ENCODE data around the gene ATP8A2.

The ATP8A2 gene

DNA sequence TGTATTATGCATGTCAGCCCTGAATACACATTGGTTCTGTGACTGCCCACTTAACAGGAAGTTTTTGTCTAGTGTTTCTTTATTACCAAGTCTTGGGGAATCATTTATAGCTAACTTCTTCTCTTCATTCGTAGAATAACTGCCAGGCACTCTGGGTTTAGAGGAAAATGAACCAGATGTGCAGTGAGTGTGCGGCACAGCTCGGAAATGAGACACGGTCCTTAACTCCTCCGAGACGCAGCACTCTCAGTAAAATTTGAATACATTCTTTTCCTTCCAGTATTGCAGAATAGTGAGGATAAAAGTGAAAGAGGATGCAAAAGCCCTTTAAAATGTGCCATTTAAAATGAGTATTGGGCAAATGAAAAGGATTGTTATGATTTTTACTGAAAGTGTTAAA, 29.2 kb downstream of the ATP8A2 start:
- TF ChIP-seq, protein P1, sequence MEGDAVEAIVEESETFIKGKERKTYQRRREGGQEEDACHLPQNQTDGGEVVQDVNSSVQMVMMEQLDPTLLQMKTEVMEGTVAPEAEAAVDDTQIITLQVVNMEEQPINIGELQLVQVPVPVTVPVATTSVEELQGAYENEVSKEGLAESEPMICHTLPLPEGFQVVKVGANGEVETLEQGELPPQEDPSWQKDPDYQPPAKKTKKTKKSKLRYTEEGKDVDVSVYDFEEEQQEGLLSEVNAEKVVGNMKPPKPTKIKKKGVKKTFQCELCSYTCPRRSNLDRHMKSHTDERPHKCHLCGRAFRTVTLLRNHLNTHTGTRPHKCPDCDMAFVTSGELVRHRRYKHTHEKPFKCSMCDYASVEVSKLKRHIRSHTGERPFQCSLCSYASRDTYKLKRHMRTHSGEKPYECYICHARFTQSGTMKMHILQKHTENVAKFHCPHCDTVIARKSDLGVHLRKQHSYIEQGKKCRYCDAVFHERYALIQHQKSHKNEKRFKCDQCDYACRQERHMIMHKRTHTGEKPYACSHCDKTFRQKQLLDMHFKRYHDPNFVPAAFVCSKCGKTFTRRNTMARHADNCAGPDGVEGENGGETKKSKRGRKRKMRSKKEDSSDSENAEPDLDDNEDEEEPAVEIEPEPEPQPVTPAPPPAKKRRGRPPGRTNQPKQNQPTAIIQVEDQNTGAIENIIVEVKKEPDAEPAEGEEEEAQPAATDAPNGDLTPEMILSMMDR (conservative IDR thresholded peaks at IDR 0.05; ENCODE audit: control insufficient read depth, insufficient read depth, low read depth, low read length), result no peak
- DNase-seq (ENCODE audit: low read depth), result no peak

DNA sequence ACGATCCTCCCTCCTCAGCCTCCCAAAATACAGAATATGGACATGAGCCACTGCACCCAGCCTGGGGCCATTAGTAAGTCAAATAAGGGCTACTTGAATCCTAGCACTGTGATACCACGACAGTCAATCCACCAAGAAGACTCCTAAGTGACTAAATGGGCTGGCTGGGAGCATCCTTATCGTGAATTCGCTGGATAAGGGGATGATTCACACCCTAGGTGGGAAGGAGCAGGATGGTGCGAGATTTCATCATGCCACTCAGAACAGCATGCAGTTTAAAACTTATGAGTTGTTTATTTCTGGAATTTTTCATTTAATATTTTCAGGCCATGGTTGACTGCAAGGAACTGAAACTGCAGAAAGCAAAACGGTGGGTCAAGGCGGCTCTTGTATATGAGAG, 30.2 kb downstream of the ATP8A2 start:
- TF ChIP-seq, protein P1 (conservative IDR thresholded peaks at IDR 0.05; ENCODE audit: control insufficient read depth, insufficient read depth, low read depth, low read length), result no peak
- DNase-seq (ENCODE audit: low read depth), result no peak

More for the DNA sequence above, 29.2 kb downstream of the ATP8A2 start:
- no peak overlapping the region for H3K4me3 ChIP-seq (ENCODE audit: control insufficient read depth, low read depth, low read length)

DNA sequence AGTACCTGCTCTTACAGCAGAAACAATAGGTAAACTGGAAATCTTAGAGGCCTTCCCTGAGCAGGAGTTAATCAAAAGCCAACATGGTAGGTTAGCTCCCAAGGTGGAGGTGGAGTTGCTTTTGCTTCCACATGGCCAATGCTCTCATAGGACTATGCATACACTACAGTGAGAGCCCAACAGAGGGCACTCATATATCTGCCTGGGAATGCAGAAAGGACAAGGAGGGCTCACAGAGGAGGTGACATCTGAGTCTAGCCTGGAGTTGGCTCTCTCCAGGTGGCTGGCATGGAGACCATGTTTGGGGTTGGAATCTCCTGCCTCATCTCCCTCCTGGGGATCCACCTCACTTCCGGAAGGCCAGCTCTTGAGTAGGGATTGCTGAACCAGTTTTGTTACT, 34.6 kb downstream of the ATP8A2 start:
- DNase-seq (ENCODE audit: low read depth), result no peak
- no peak overlapping the region for H3K4me3 ChIP-seq (ENCODE audit: control insufficient read depth, low read depth, low read length)
- TF ChIP-seq, protein P1 (conservative IDR thresholded peaks at IDR 0.05; ENCODE audit: control insufficient read depth, insufficient read depth, low read depth, low read length), result no peak

More for the DNA sequence above, 30.2 kb downstream of the ATP8A2 start:
- no peak overlapping the region for H3K4me3 ChIP-seq (ENCODE audit: control insufficient read depth, low read depth, low read length)

DNA sequence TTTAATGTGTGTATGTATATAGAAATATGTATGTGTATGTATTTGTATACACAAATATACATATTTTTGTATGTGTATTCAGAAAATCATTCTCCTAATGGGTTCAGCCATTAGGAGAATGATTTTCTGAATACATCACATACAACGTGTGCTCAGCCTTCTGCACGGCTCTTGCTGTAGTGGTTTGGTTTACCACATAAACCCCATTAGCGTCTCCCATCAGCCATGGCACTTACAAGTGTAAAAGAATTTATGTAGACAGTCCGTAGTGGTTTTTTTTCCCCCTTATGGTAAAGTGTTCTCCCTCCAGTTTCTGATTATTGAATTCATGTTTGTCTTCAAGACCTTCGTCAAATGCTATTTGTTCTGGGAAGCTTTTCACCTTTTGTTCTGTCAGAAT, 38.2 kb downstream of the ATP8A2 start:
- no peak for DNase-seq (ENCODE audit: low read depth)
- H3K4me3 ChIP-seq (ENCODE audit: control insufficient read depth, low read depth, low read length), result no peak overlapping the region
- TF ChIP-seq, protein P1 (conservative IDR thresholded peaks at IDR 0.05; ENCODE audit: control insufficient read depth, insufficient read depth, low read depth, low read length), result no peak

DNA sequence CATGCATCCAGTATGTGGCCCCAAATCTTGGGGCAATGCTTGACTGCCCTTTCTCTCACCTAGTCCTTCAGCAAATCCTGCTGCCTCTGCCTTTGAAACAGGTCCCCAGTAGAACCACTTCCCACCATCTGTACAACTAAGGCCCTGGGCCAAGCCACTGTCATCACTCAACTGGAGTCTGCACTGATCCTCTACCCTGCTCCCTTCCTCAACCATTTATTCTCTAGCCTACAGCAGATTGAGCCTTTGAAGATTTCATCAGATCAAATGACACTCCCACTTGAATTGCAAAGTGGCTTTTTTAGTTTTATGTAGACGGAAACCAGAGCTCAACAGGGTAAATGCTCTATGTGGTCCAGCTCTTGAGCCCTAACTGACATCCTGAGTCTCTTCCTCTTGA, 43.5 kb downstream of the ATP8A2 start:
- no peak for DNase-seq (ENCODE audit: low read depth)
- no peak overlapping the region for H3K4me3 ChIP-seq (ENCODE audit: control insufficient read depth, low read depth, low read length)
- TF ChIP-seq, protein P1 (conservative IDR thresholded peaks at IDR 0.05; ENCODE audit: control insufficient read depth, insufficient read depth, low read depth, low read length), result no peak

DNA sequence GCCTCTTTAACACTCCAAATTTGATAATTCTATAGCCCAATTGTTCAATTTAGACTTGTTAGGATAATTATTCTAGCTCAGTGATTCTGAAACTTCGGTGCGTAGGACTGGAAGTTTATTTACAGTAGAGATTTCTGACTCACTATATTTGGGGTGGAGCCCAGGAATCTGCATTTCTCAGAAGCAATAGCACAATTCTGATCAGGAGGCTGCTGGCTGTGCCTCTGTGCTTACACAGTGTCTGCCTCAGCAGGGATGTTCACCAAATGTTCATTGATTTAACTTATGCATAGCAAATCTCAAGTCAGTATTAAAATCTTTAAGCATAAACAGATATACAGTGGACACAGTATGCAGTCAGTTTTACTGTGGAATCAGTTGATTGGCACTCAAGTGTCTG, 45.8 kb downstream of the ATP8A2 start:
- TF ChIP-seq, protein P1 (conservative IDR thresholded peaks at IDR 0.05; ENCODE audit: control insufficient read depth, insufficient read depth, low read depth, low read length), result no peak
- DNase-seq (ENCODE audit: low read depth), result no peak
- no peak overlapping the region for H3K4me3 ChIP-seq (ENCODE audit: control insufficient read depth, low read depth, low read length)

DNA sequence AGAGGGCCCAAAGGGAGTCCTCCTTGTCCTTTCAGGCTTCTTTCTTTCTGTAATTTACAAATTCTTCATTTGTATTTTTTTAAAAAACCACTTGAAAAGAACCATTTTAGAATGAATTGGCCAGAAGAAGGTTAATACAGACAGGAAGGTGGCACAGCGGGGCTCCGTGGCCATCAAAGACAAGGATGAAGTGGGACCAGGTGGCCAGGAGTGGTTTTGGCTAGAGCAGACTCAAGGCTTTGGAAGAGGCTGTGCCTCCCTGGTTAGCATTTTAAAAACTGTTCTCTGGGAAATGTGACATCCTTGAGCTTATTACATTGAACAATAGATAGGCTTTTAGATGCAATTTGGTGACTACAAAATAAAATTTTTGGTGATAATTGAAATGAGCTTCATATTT, 48.4 kb downstream of the ATP8A2 start:
- no peak for DNase-seq (ENCODE audit: low read depth)
- no peak overlapping the region for H3K4me3 ChIP-seq (ENCODE audit: control insufficient read depth, low read depth, low read length)
- TF ChIP-seq, protein P1 (conservative IDR thresholded peaks at IDR 0.05; ENCODE audit: control insufficient read depth, insufficient read depth, low read depth, low read length), result no peak
